A549 (cell line): ENCODE results near the gene FN3KRP. TPM values are rescaled to one million over a fixed set of nuclear protein-coding genes. Genes with fewer than 3 reads are reported as not detected.

Experiments used
- ATAC-seq, 2 experiments: fragments of 200-7000 bp in 1 of 2; fragments of >200 bp in 1 of 2; cut with Nextera tagmentation in 1 of 2; cut with Tn5 transposase in 1 of 2; 3 replicates each; pipeline versions ENCODE4 v1.8.0 to v1.9.1; 2018 to 2020; ENCODE audit warnings: mild to moderate bottlenecking in 1 of 2, moderate library complexity in 1 of 2
- CTCF ChIA-PET: fragments of 300-600 bp; sonication (Branson Sonifier 250); formaldehyde crosslinking; extraction: SDS; loops from one replicate; lab custom pipeline; 2021; ENCODE audit warnings: antibody characterized with exemption, inconsistent platforms; lab: Yijun Ruan, JAX
- POLR2A ChIA-PET: fragments of 350-600 bp; formaldehyde crosslinking; extraction: SDS; loops from one replicate; lab custom pipeline; 2021; ENCODE audit warnings: antibody characterized with exemption, inconsistent platforms; lab: Yijun Ruan, JAX
- DNase-seq, 2 experiments: peaks; one replicate each; pipeline versions ENCODE4 v3.0.0 to v3.0.0-alpha.2; 2011 to 2016; ENCODE audit warnings: low read depth in 1 of 2, low spot score in 1 of 2
- FAIRE-seq: peaks from 2 replicates; lab custom pipeline; 2011; peaks lifted over from hg19 to GRCh38; lab: Jason Lieb, UNC
- H3K27ac ChIP-seq, 2 experiments: fragments of >200 bp; sonication (Bioruptor Twin); formaldehyde crosslinking; 3 replicates each; pipeline ENCODE4 v1.5.1; 2016 to 2017
- H3K4me1 ChIP-seq: fragments of >200 bp; sonication (Bioruptor Twin); formaldehyde crosslinking; 3 replicates; pipeline ENCODE4 v1.6.1; 2016
- H3K4me2 ChIP-seq: fragments of >200 bp; sonication (Bioruptor Twin); formaldehyde crosslinking; 3 replicates; pipeline ENCODE4 v1.6.1; 2016
- H3K4me3 ChIP-seq: fragments of >200 bp; sonication (Bioruptor Twin); formaldehyde crosslinking; 3 replicates; pipeline ENCODE4 v1.5.1; 2016
- H3K9me3 ChIP-seq: fragments of >200 bp; sonication (Bioruptor Twin); formaldehyde crosslinking; 3 replicates; pipeline ENCODE4 v1.6.1; 2016
- BCL3 ChIP-seq: fragments of >200 bp; sonication (Bioruptor Twin); formaldehyde crosslinking; IDR thresholded peaks from 3 replicates; pipeline ENCODE4 v1.6.1; 2016
- CBX2 ChIP-seq: fragments of 200-600 bp; sonication (generic); IDR thresholded peaks from 2 replicates; pipeline ENCODE4 v1.6.1; 2016; ENCODE audit warnings: low read depth, mild to moderate bottlenecking, borderline replicate concordance
- CHD4 ChIP-seq: fragments of 200-600 bp; sonication (generic); IDR thresholded peaks from 2 replicates; pipeline ENCODE4 v1.6.1; 2016; ENCODE audit warnings: antibody characterized with exemption, mild to moderate bottlenecking, borderline replicate concordance
- E2F6 ChIP-seq: IDR thresholded peaks from 2 replicates; pipeline ENCODE4 v1.6.1; 2012; ENCODE audit warnings: low read depth, borderline replicate concordance
- EHF ChIP-seq: fragments of 250-450 bp; sonication (Bioruptor Pico); IDR thresholded peaks from 2 replicates; pipeline ENCODE4 v1.5.0; 2020; ENCODE audit warnings: mild to moderate bottlenecking
- EHMT2 ChIP-seq: fragments of 200-600 bp; sonication (generic); IDR thresholded peaks from 2 replicates; pipeline ENCODE4 v1.6.1; 2016; ENCODE audit warnings: antibody characterized with exemption, low read depth, mild to moderate bottlenecking, moderate library complexity
- EP300 ChIP-seq, 2 experiments: fragments of >200 bp; sonication (Bioruptor Twin); formaldehyde crosslinking; IDR thresholded peaks; 2 replicates in 1 of 2; 3 replicates in 1 of 2; pipeline ENCODE4 v1.6.1; 2016 to 2017
- ESRRA ChIP-seq: fragments of 150-350 bp; IDR thresholded peaks from 2 replicates; pipeline ENCODE4 v1.6.1; 2014; ENCODE audit warnings: mild to moderate bottlenecking, low read length, borderline replicate concordance
- FOSB ChIP-seq: fragments of 250-450 bp; sonication (Bioruptor Pico); IDR thresholded peaks from 2 replicates; pipeline ENCODE4 v1.5.0; 2020; ENCODE audit warnings: mild to moderate bottlenecking, moderate library complexity
- FOSL2 ChIP-seq, 2 experiments: fragments of 450-650 bp in 1 of 2; fragments of >200 bp in 1 of 2; sonication (Bioruptor Twin) in 1 of 2; formaldehyde crosslinking; IDR thresholded peaks; 2 replicates each; pipeline versions ENCODE4 v1.5.0 to v1.6.1; 2016 to 2020; ENCODE audit warnings: mild to moderate bottlenecking in 1 of 2, moderate library complexity in 1 of 2
- GATA3 ChIP-seq: IDR thresholded peaks from 2 replicates; pipeline ENCODE4 v1.6.1; 2012; ENCODE audit warnings: borderline replicate concordance
- HES2 ChIP-seq: fragments of >200 bp; sonication (Bioruptor Twin); formaldehyde crosslinking; IDR thresholded peaks from 2 replicates; pipeline ENCODE4 v1.6.1; 2016
- HOXB13 ChIP-seq: fragments of 250-450 bp; sonication (Bioruptor Pico); IDR thresholded peaks from 2 replicates; pipeline ENCODE4 v1.5.0; 2020; ENCODE audit warnings: low read depth, mild to moderate bottlenecking, moderate library complexity
- HOXB5 ChIP-seq: fragments of 250-450 bp; sonication (Bioruptor Pico); IDR thresholded peaks from 2 replicates; pipeline ENCODE4 v1.5.0; 2020; ENCODE audit warnings: mild to moderate bottlenecking, moderate library complexity
- JUN ChIP-seq, 2 experiments: fragments of >200 bp; sonication (Bioruptor Twin); formaldehyde crosslinking; IDR thresholded peaks; 2 replicates in 1 of 2; 3 replicates in 1 of 2; pipeline ENCODE4 v1.6.1; 2016 to 2017
- JUNB ChIP-seq: fragments of >200 bp; sonication (Bioruptor Twin); formaldehyde crosslinking; IDR thresholded peaks from 2 replicates; pipeline ENCODE4 v1.6.1; 2016
- KDM5A ChIP-seq: fragments of 200-600 bp; sonication (generic); IDR thresholded peaks from 2 replicates; pipeline ENCODE4 v1.6.1; 2016; ENCODE audit warnings: antibody characterized with exemption, mild to moderate bottlenecking
- MYC ChIP-seq: IDR thresholded peaks from 2 replicates; pipeline ENCODE4 v1.6.1; 2012; ENCODE audit warnings: mild to moderate bottlenecking, inconsistent platforms, low read length, improper control_type of control experiment, borderline replicate concordance
- NFE2L2 ChIP-seq: fragments of 150-350 bp; conservative IDR thresholded peaks from 2 replicates; pipeline ENCODE4 v1.6.1; 2014; ENCODE audit warnings: low read length
- PBX3 ChIP-seq: IDR thresholded peaks from 2 replicates; pipeline ENCODE4 v1.6.1; 2012
- POLR2A ChIP-seq: IDR thresholded peaks from 2 replicates; pipeline ENCODE4 v1.6.1; 2012; ENCODE audit warnings: mild to moderate bottlenecking, low read length
- RFX5 ChIP-seq: fragments of 450-650 bp; IDR thresholded peaks from 2 replicates; pipeline ENCODE4 v1.7.1; 2014; ENCODE audit warnings: antibody characterized with exemption, mild to moderate bottlenecking, moderate library complexity
- RNF2 ChIP-seq: fragments of 200-600 bp; sonication (generic); IDR thresholded peaks from 2 replicates; pipeline ENCODE4 v1.6.1; 2016; ENCODE audit warnings: low read depth, mild to moderate bottlenecking, antibody characterized with exemption, moderate library complexity, borderline replicate concordance
- SREBF2 ChIP-seq: fragments of 450-650 bp; IDR thresholded peaks from 2 replicates; pipeline ENCODE4 v1.6.1; 2014; ENCODE audit warnings: mild to moderate bottlenecking, moderate library complexity
- TFCP2L1 ChIP-seq: fragments of 250-450 bp; sonication (Bioruptor Pico); IDR thresholded peaks from 2 replicates; pipeline ENCODE4 v1.5.0; 2021; ENCODE audit warnings: mild to moderate bottlenecking
- ZC3H11A ChIP-seq: fragments of 450-650 bp; IDR thresholded peaks from 2 replicates; pipeline ENCODE4 v1.6.1; 2014; ENCODE audit warnings: antibody characterized with exemption, mild to moderate bottlenecking
- ZFP36 ChIP-seq: fragments of 450-650 bp; IDR thresholded peaks from 2 replicates; pipeline ENCODE4 v1.6.1; 2014; ENCODE audit warnings: borderline replicate concordance; ENCODE audit not compliant: partially characterized antibody
- WGBS: methylation state at CpG from one replicate; pipeline ENCODE4 v1.1.6; 2017; ENCODE audit errors: missing lambda C conversion rate; 5-methylcytosine and 5-hydroxymethylcytosine counted together
- polyA plus RNA-seq, 4 experiments: library from polyadenylated mRNA; depleted of rRNA in 3 of 4; stranded (reverse); fragments of >200 nt; fragmentation: RNase III in 1 of 4; extraction: RNeasy Plus Mini Kit Qiagen cat#74134 plus additional on column Dnase treatment in 1 of 4; gene quantifications; 2 replicates in 3 of 4; 3 replicates in 1 of 4; pipeline ENCODE4 v1.2.3, GENCODE V29; 2011 to 2017

The FN3KRP gene
- polyA plus RNA-seq, 2 of the 4 experiments (the other 2 are of a cell fraction): 41.1 to 62.4 TPM

GRCh38 chr17:82703935-82704865 is 12.3 kb upstream of the FN3KRP start:
- no peak for FAIRE-seq
- POLR2A ChIA-PET: no interaction called here
- H3K4me1 ChIP-seq: peaks cover 31% of the 10 kb centered on the region
- H3K9me3 ChIP-seq: no peaks in the 10 kb centered on the region
- 75% methylated on average over 38 of the region's 38 CpGs for WGBS
- no peak for DNase-seq
- no peak overlapping the region for H3K27ac ChIP-seq
- H3K4me3 ChIP-seq: no peak overlapping the region
- H3K4me2 ChIP-seq: peak overlapping the region; percentile 0; the same call in 1 of the 3 replicates
- CTCF ChIA-PET: interaction anchor here (0.6 to 1.2 kb wide), 4 partner anchors 8 to 71 kb away, joined by 3 read pairs; no protein-coding TSS in a partner anchor
- no peak for ATAC-seq
- no peak for TF ChIP-seq JUNB
- TF ChIP-seq JUN (IDR thresholded peaks at IDR 0.05): no peak
- TF ChIP-seq POLR2A: no peak
- no peak for TF ChIP-seq E2F6
- no peak for TF ChIP-seq CBX2
- no peak for TF ChIP-seq HES2
- TF ChIP-seq PBX3: no peak
- TF ChIP-seq ZC3H11A: no peak
- no peak for TF ChIP-seq ZFP36
- TF ChIP-seq HOXB13 (CRISPR knock-in tag): no peak
- no peak for TF ChIP-seq SREBF2
- no peak for TF ChIP-seq EP300 (IDR thresholded peaks at IDR 0.05)
- no peak for TF ChIP-seq TFCP2L1 (CRISPR knock-in tag)
- no peak for TF ChIP-seq CHD4
- no peak for TF ChIP-seq RNF2
- TF ChIP-seq KDM5A: no peak
- TF ChIP-seq ESRRA: no peak
- TF ChIP-seq GATA3: no peak
- TF ChIP-seq, all 56 proteins: peak for 0

- Histone ChIP-seq H3K4me3 (no peak overlapping the region), H3K27ac (no peak overlapping the region), H3K4me2 (no peak overlapping the region), H3K4me1 (peaks cover 28% of the 10 kb centered on the region), H3K9me3 (no peaks in the 10 kb centered on the region)
- ChIA-PET CTCF (no interaction called here), POLR2A (no interaction called here)
- FAIRE-seq: no peak
- no peak for ATAC-seq
- no peak for DNase-seq
- TF ChIP-seq FOSB (CRISPR knock-in tag) (no peak), ZC3H11A (no peak), FOSL2 (IDR thresholded peaks at IDR 0.05) (no peak), FOSL2 (CRISPR knock-in tag; IDR thresholded peaks at IDR 0.05) (no peak), MYC (no peak), EHF (CRISPR knock-in tag) (no peak), EHMT2 (no peak), SREBF2 (no peak), JUN (IDR thresholded peaks at IDR 0.05) (no peak), HOXB5 (no peak), BCL3 (no peak), CBX2 (no peak), NFE2L2 (no peak), TFCP2L1 (CRISPR knock-in tag) (no peak), RFX5 (no peak)
- TF ChIP-seq, all 56 proteins: peak for 0
- WGBS: 82% methylated on average over 12 of the region's 13 CpGs
Measured at GRCh38 chr17:82704886-82705285, 11.6 kb upstream of the FN3KRP start.
